Liver (tissue), 9 donors: ENCODE results near the gene TNS3. TPM values are rescaled to one million over a fixed set of nuclear protein-coding genes. Genes with fewer than 3 reads are reported as not detected.

ENCODE experiments used
- DNase-seq: peaks from one replicate; pipeline ENCODE4 v3.0.0-alpha.2; 2017; ENCODE audit warnings: low spot score
- H3K27ac ChIP-seq, 2 donors: one replicate each; pipeline ENCODE4 v1.7.0; 2013; ENCODE audit warnings: inconsistent platforms in 2 of 2, low read length in 2 of 2, control low read depth in 1 of 2, low read depth in 1 of 2, mild to moderate bottlenecking in 1 of 2
- H3K27me3 ChIP-seq, 4 donors: one replicate each; pipeline versions ENCODE4 v1.6.1 to v1.7.0; 2013; ENCODE audit warnings: low read length in 3 of 4, inconsistent platforms in 1 of 4, mild to moderate bottlenecking in 1 of 4, moderate library complexity in 1 of 4; ENCODE audit not compliant: control insufficient read depth in 4 of 4, insufficient read depth in 4 of 4
- H3K36me3 ChIP-seq, 4 donors: one replicate each; pipeline versions ENCODE4 v1.6.1 to v1.7.0; 2013; ENCODE audit warnings: low read length in 3 of 4, mild to moderate bottlenecking in 3 of 4, low read depth in 1 of 4, moderate library complexity in 1 of 4; ENCODE audit not compliant: control insufficient read depth in 4 of 4, insufficient read depth in 3 of 4
- H3K4me1 ChIP-seq, 4 donors: one replicate each; pipeline versions ENCODE4 v1.6.1 to v1.7.0; 2013; ENCODE audit warnings: low read length in 3 of 4, mild to moderate bottlenecking in 3 of 4, moderate library complexity in 1 of 4; ENCODE audit not compliant: control insufficient read depth in 4 of 4, insufficient read depth in 4 of 4
- H3K4me3 ChIP-seq, 3 donors: one replicate each; pipeline versions ENCODE4 v1.6.1 to v1.7.0; 2013; ENCODE audit warnings: low read length in 3 of 3, control low read depth in 1 of 3, low read depth in 1 of 3, mild to moderate bottlenecking in 1 of 3
- H3K9ac ChIP-seq, 2 donors: one replicate each; pipeline ENCODE4 v1.7.0; 2013; ENCODE audit warnings: low read length in 2 of 2, mild to moderate bottlenecking in 2 of 2, moderate library complexity in 2 of 2, control low read depth in 1 of 2, low read depth in 1 of 2
- H3K9me3 ChIP-seq, 4 donors: one replicate each; pipeline versions ENCODE4 v1.6.1 to v1.7.0; 2013; ENCODE audit warnings: low read length in 3 of 4; ENCODE audit not compliant: control insufficient read depth in 4 of 4
- ATF3 ChIP-seq: IDR thresholded peaks from 2 replicates; pipeline ENCODE4 v1.6.1; 2016; ENCODE audit warnings: antibody characterized with exemption
- CTCF ChIP-seq: fragments of 150-350 bp; IDR thresholded peaks from 2 replicates; pipeline ENCODE4 v1.5.1; 2017; ENCODE audit warnings: improper control_type of control experiment, low read depth, low read length; ENCODE audit not compliant: missing input control
- FOXA1 ChIP-seq: IDR thresholded peaks from 2 replicates; pipeline ENCODE4 v1.6.1; 2016; ENCODE audit warnings: antibody characterized with exemption
- GABPA ChIP-seq, 2 donors: IDR thresholded peaks in 1 of 2; conservative IDR thresholded peaks in 1 of 2; 2 replicates each; pipeline ENCODE4 v1.6.1; 2016; ENCODE audit warnings: antibody characterized with exemption in 2 of 2, mild to moderate bottlenecking in 1 of 2, moderate library complexity in 1 of 2
- HNF4A ChIP-seq, 2 donors: conservative IDR thresholded peaks; 2 replicates each; pipeline ENCODE4 v1.6.1; 2016; ENCODE audit warnings: antibody characterized with exemption in 2 of 2, mild to moderate bottlenecking in 2 of 2
- HNF4G ChIP-seq: IDR thresholded peaks from 2 replicates; pipeline ENCODE4 v1.6.1; 2016; ENCODE audit warnings: antibody characterized with exemption
- JUND ChIP-seq, 2 donors: IDR thresholded peaks; 2 replicates each; pipeline ENCODE4 v1.6.1; 2016; ENCODE audit warnings: antibody characterized with exemption in 2 of 2
- MAX ChIP-seq: IDR thresholded peaks from 2 replicates; pipeline ENCODE4 v1.6.1; 2016; ENCODE audit warnings: antibody characterized with exemption
- RAD21 ChIP-seq, 2 donors: IDR thresholded peaks; 2 replicates each; pipeline ENCODE4 v1.6.1; 2016; ENCODE audit warnings: antibody characterized with exemption in 2 of 2, mild to moderate bottlenecking in 2 of 2
- REST ChIP-seq: IDR thresholded peaks from 2 replicates; pipeline ENCODE4 v1.6.1; 2016; ENCODE audit warnings: antibody characterized with exemption, mild to moderate bottlenecking
- TAF1 ChIP-seq: conservative IDR thresholded peaks from 2 replicates; pipeline ENCODE4 v1.6.1; 2016; ENCODE audit warnings: antibody characterized with exemption, mild to moderate bottlenecking
- YY1 ChIP-seq: IDR thresholded peaks from 2 replicates; pipeline ENCODE4 v1.6.1; 2016; ENCODE audit warnings: antibody characterized with exemption, mild to moderate bottlenecking
- ZBTB33 ChIP-seq: IDR thresholded peaks from 2 replicates; pipeline ENCODE4 v1.6.1; 2016; ENCODE audit warnings: antibody characterized with exemption
- WGBS: extraction: QIAGEN DNeasy Blood & Tissue Kit; methylation state at CpG from one replicate; pipeline ENCODE4 v1.1.7; 2013; 5-methylcytosine and 5-hydroxymethylcytosine counted together
- polyA plus RNA-seq, 2 donors: library from polyadenylated mRNA; stranded (reverse) in 1 of 2; unstranded in 1 of 2; fragments of 200-250 nt in 1 of 2; fragments of >200 nt in 1 of 2; fragmentation: Nextera tagmentation in 1 of 2; extraction: Ambion mirVana in 1 of 2; gene quantifications; one replicate each; pipeline versions ENCODE4 v1.2.1 to v1.2.3, GENCODE V29; 2013 to 2015
- total RNA-seq, 2 donors: library from RNA; depleted of rRNA; stranded (reverse); fragments of >200 nt; gene quantifications; one replicate each; pipeline ENCODE4 v1.2.3, GENCODE V29; 2014
- donor health status: healthy.
- donor health status: healthy.
- donor health status: healthy.
- donor health status: healthy.
- donor health status: healthy.

TNS3 gene
- total and polyA plus RNA-seq, 4 donors = 16.8 to 100 (median 29.5) TPM

- no peak for TF ChIP-seq ZBTB33
- TF ChIP-seq JUND (IDR thresholded peaks at IDR 0.05) = no peak
- TF ChIP-seq TAF1 = no peak
Measured at GRCh38 chr7:47310020-47310419, 271.9 kb downstream of the TNS3 start (continued).

- no peak for DNase-seq
- Histone ChIP-seq H3K9ac (no peak overlapping the region), H3K9me3 (no peaks in the 10 kb centered on the region), H3K27me3 (no peaks in the 10 kb centered on the region), H3K4me1 (no peaks in the 10 kb centered on the region), H3K36me3 (peaks cover 4 to 37% (median 19%) of the 10 kb centered on the region in 4 donors), H3K4me3 (no peak overlapping the region), H3K27ac (no peak overlapping the region)
- no peak for TF ChIP-seq HNF4A (conservative IDR thresholded peaks at IDR 0.05)
- no peak for TF ChIP-seq JUND (IDR thresholded peaks at IDR 0.05)
- TF ChIP-seq MAX = no peak
- TF ChIP-seq TAF1 = no peak
- TF ChIP-seq CTCF = no peak
- TF ChIP-seq REST = no peak
- no peak for TF ChIP-seq ATF3
- TF ChIP-seq FOXA1 = no peak
- no peak for TF ChIP-seq HNF4G
- no peak for TF ChIP-seq RAD21 (IDR thresholded peaks at IDR 0.05)
- TF ChIP-seq GABPA (IDR thresholded peaks at IDR 0.05 in 1 of 2, conservative IDR thresholded peaks at IDR 0.05 in 1 of 2) = no peak
- 98% methylated on average over 6 of the region's 6 CpGs for WGBS
Measured at GRCh38 chr7:47308808-47309207, 273.1 kb downstream of the TNS3 start.

GRCh38 chr7:47307311-47307710 is 274.6 kb downstream of the TNS3 start:
- Histone ChIP-seq H3K9me3 (no peaks in the 10 kb centered on the region), H3K36me3 (peaks cover 8 to 41% (median 21%) of the 10 kb centered on the region in 4 donors), H3K27ac (no peak overlapping the region), H3K4me1 (no peaks in the 10 kb centered on the region), H3K9ac (no peak overlapping the region), H3K4me3 (no peak overlapping the region), H3K27me3 (no peaks in the 10 kb centered on the region)
- DNase-seq = no peak
- WGBS = 79% methylated on average over 3 of the region's 3 CpGs
- no peak for TF ChIP-seq ATF3
- no peak for TF ChIP-seq FOXA1
- TF ChIP-seq HNF4A (conservative IDR thresholded peaks at IDR 0.05) = no peak
- TF ChIP-seq YY1 = no peak
- TF ChIP-seq TAF1 = no peak
- no peak for TF ChIP-seq CTCF
- TF ChIP-seq HNF4G = no peak
- no peak for TF ChIP-seq ZBTB33
- no peak for TF ChIP-seq MAX
- no peak for TF ChIP-seq GABPA (IDR thresholded peaks at IDR 0.05 in 1 of 2, conservative IDR thresholded peaks at IDR 0.05 in 1 of 2)
